Forelimb muscle (tissue), 1 donor: Measurements from ENCODE around the gene PLXNB2. TPM values are rescaled to one million over a fixed set of nuclear protein-coding genes. Genes with fewer than 3 reads are reported as not detected.

ENCODE experiments used
- DNase-seq: peaks from one replicate; pipeline ENCODE4 v3.0.0-alpha.2; 2013; ENCODE audit warnings: low read depth
- polyA plus RNA-seq: library from polyadenylated mRNA; unstranded; fragments of 120-200 nt; gene quantifications from one replicate; pipeline ENCODE4 v1.2.1, GENCODE V29; 2013; ENCODE audit not compliant: insufficient read length

Gene PLXNB2
- polyA plus RNA-seq, 1 donor = 77.0 TPM

- no peak for DNase-seq
Measured at GRCh38 chr22:50298937-50299784, 8.3 kb downstream of the PLXNB2 start.

- DNase-seq = no peak
Measured at GRCh38 chr22:50298266-50298637, 9.2 kb downstream of the PLXNB2 start.

- no peak for DNase-seq
Measured at GRCh38 chr22:50297510-50298265, 9.8 kb downstream of the PLXNB2 start.

- no peak for DNase-seq
Measured at GRCh38 chr22:50296658-50297490, 10.6 kb downstream of the PLXNB2 start.

- DNase-seq = no peak
Measured at GRCh38 chr22:50294319-50294656, 13.2 kb downstream of the PLXNB2 start.

GRCh38 chr22:50293441-50294318, 13.8 kb downstream of the PLXNB2 start:
- DNase-seq = no peak

GRCh38 chr22:50292643-50293440, 14.6 kb downstream of the PLXNB2 start:
- DNase-seq = no peak

- DNase-seq = no peak
Measured at GRCh38 chr22:50289942-50290630, 17.4 kb downstream of the PLXNB2 start.

GRCh38 chr22:50289151-50289941, 18.1 kb downstream of the PLXNB2 start:
- no peak for DNase-seq

- no peak for DNase-seq
Measured at GRCh38 chr22:50287731-50288130, 19.7 kb downstream of the PLXNB2 start.

- DNase-seq = no peak
Measured at GRCh38 chr22:50286701-50287318, 20.6 kb downstream of the PLXNB2 start.

- DNase-seq = no peak
Measured at GRCh38 chr22:50286275-50286674, 21.2 kb downstream of the PLXNB2 start.

GRCh38 chr22:50285568-50286229, 21.7 kb downstream of the PLXNB2 start:
- DNase-seq = no peak

GRCh38 chr22:50284479-50284878, 23.0 kb downstream of the PLXNB2 start:
- DNase-seq = no peak

- no peak for DNase-seq
Measured at GRCh38 chr22:50283821-50284220, 23.6 kb downstream of the PLXNB2 start.

GRCh38 chr22:50282361-50283155, 24.9 kb downstream of the PLXNB2 start:
- no peak for DNase-seq

GRCh38 chr22:50281957-50282356, 25.5 kb downstream of the PLXNB2 start:
- DNase-seq = no peak
